Left cardiac atrium (tissue), 4 donors: ENCODE results near the gene NOB1. TPM values are rescaled to one million over a fixed set of nuclear protein-coding genes. Genes with fewer than 3 reads are reported as not detected.

Source experiments
- ATAC-seq, 2 donors: fragments of 200-7000 bp; cut with Tn5 transposase; one replicate each; pipeline ENCODE4 v1.9.1; 2020; ENCODE audit warnings: mild to moderate bottlenecking in 2 of 2, moderate library complexity in 2 of 2
- DNase-seq: peaks from one replicate; pipeline ENCODE4 v3.0.0-alpha.2; 2020
- intact Hi-C, 2 donors: fragments of 100-400 bp; cut with DNase I; formaldehyde crosslinking; loops; one replicate each; pipeline versions ENCODE4 v1.14.1 to v1.15.1; 2022 to 2023
- total RNA-seq, 2 donors: library from RNA; stranded (reverse); fragmentation: NEBNext Ultra II Directional; extraction: Animal tissue kit (Norgen Biotek cat#: 25700); gene quantifications; one replicate each; pipeline ENCODE4 v1.2.1, GENCODE V29; 2021
- donor health status: DM: no; HTN: yes; CAD: no.
- donor health status: DM: no; HTN: yes; CAD: no; lungs with severe emphysema.
- donor health status: DM: yes; HTN: yes; CAD: no.
- donor health status: Dilated cardiomyopathy.

The NOB1 gene
- total RNA-seq, 2 donors from 2014 or later, result 16.5 to 22.8 TPM

DNA sequence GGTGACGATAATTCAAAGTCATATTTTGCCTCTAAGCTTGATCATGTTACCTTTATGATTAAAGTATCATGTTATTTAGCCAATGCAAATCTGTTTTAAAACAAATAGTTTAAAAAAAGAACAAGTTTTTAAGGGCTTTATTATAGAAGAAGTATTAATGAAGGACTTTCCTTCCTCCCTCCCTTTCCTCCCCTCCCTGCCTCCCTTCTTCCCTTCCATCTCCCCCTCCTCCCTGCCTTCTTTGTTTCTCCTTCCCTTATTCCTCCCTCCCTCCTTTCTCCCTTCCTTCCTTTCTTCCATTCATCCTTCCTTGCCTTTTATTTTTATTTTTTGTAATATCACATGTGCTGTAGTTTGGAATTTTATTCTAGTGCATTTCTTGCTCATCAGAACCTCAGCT lies 54.8 kb downstream of the NOB1 start:
- intact Hi-C loops, result no loop called here
- DNase-seq (no peak), ATAC-seq (no peak)

DNA sequence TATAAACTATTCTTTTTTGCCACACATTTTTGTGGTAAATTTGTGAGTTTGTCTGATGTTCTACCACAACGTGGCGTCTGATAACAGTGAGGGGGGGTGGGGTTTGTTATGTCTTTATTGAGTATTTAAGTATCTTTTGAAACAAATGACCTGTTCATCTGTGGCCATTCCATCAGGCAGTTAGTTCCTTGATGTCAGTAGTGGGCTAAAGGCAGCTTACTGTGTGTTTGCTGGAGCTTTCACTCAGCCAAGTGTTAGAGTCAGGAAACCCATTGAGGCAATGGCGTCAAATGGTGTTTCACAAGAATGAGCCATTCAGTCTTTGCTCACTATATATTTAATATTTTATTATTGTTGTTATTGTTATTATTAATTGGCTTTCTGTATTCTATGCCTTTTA lies 56.3 kb downstream of the NOB1 start:
- no peak for ATAC-seq
- intact Hi-C loops, result no loop called here
- no peak for DNase-seq

DNA sequence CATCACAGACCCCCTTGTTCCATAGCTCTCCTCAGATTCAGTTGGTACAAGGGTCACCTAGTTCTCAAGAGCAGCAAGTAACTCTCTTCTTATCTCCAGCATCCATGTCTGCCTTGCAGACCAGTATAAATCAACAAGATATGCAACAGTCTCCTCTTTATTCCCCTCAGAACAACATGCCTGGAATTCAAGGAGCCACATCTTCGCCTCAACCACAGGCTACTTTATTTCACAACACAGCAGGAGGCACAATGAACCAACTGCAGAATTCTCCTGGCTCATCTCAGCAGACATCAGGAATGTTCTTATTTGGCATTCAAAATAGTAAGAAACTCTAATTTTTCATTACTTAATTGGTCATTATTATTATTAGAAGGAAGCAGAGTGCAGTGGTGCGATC lies 60.8 kb downstream of the NOB1 start:
- intact Hi-C loops, result no loop called here
- DNase-seq (no peak), ATAC-seq (no peak)

DNA sequence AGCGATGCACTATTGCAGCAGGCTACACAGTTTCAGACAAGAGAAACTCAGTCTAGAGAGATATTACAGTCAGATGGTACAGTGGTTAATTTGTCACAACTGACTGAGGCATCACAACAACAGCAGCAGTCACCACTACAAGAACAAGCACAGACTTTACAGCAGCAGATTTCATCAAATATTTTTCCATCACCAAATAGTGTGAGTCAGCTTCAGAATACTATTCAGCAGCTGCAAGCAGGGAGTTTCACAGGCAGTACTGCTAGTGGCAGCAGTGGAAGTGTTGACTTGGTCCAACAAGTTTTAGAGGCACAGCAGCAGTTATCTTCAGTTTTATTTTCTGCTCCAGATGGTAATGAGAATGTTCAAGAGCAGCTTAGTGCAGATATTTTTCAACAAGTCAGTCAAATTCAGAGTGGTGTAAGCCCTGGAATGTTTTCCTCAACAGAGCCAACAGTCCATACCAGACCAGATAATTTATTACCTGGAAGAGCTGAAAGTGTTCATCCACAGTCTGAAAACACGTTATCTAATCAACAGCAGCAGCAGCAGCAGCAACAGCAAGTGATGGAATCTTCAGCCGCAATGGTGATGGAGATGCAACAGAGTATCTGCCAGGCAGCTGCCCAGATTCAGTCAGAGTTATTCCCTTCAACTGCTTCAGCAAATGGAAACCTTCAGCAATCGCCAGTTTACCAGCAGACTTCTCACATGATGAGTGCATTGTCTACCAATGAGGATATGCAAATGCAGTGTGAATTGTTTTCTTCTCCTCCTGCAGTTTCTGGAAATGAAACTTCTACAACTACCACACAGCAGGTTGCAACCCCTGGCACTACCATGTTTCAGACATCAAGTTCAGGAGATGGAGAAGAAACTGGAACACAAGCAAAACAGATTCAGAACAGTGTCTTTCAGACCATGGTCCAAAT lies 62.5 kb downstream of the NOB1 start:
- peak; percentile 53 to 72 for ATAC-seq
- intact Hi-C loops, result no loop called here

More for the DNA sequence above, 62.5 kb downstream of the NOB1 start:
- DNase-seq, result no peak

Other genes starting within 250 kb of the NOB1 start
- gene NFAT5, start 189.0 kb downstream of the NOB1 start, total RNA-seq, result 10 to 100 TPM; 19.7 to 23.6 TPM
- gene NQO1, start 28.4 kb downstream of the NOB1 start, total RNA-seq, result 10 to 100 TPM; 36.3 to 50.6 TPM
- 10 to 100 TPM; 19.4 to 19.5 TPM for gene WWP2, start 7.4 kb upstream of the NOB1 start, total RNA-seq
- under 1 TPM; 0.21 to 0.24 TPM for gene CLEC18A, start 196.4 kb upstream of the NOB1 start, total RNA-seq